Measurements from ENCODE around the gene DOCK2. TPM values are rescaled to one million over a fixed set of nuclear protein-coding genes. Genes with fewer than 3 reads are reported as not detected.

Gene DOCK2
- total RNA-seq (10 to 100 TPM in 8 of 9 donors, 1 to 10 TPM in 1; 3.9 to 59.5 (median 23.7) TPM), polyA plus RNA-seq (10 to 100 TPM in 1 of 3 donors, 1 to 10 TPM in 2; 3.3 to 10.9 (median 4.2) TPM)
- long read RNA-seq, donor 1: 0 reads
- long read RNA-seq, donor 2: 0 reads
- long read RNA-seq, donor 3: 0 reads
- long read RNA-seq, donor 4, partial matches to known transcripts: 0 of 3 reads
- long read RNA-seq, donor 4, other reads (novel, unspliced or antisense): 2 of 3 reads
- long read RNA-seq, donor 5, full-length matches to known transcripts: 6 of 8 reads
- long read RNA-seq, donor 5, partial matches to known transcripts: 2 of 8 reads
- long read RNA-seq, donor 5, other reads (novel, unspliced or antisense): 0 of 8 reads
- long read RNA-seq, donor 6, partial matches to known transcripts: 1 of 3 reads
- long read RNA-seq, donor 6, other reads (novel, unspliced or antisense): 2 of 3 reads
- long read RNA-seq, donor 7: 0 reads
- long read RNA-seq, donor 8: 0 reads
- long read RNA-seq, donor 9, partial matches to known transcripts: 0 of 1 reads
- long read RNA-seq, donor 9, other reads (novel, unspliced or antisense): 0 of 1 reads
- long read RNA-seq, donor 10: 0 reads

- H3K4me3 ChIP-seq: peak within 1 kb of the TSS in 1 of 4 donors; percentile 48
- H3K27ac ChIP-seq: peak within 1 kb of the TSS in 4 of 5 donors; percentile 34 to 91 (median 41)
- H3K27me3 ChIP-seq: peaks cover 16% of the 10 kb centered on the region
- no peaks in the 10 kb centered on the region for H3K9me3 ChIP-seq (replicated peaks in 1 of 3)
- peaks cover 0 to 3% of the 10 kb centered on the region in 2 donors for H3K4me1 ChIP-seq (replicated peaks in 1 of 2)
- WGBS, 4 donors: 1 to 2% (median 2%) methylated on average over 24 to 42 of the region's 42 CpGs; no CpG with 5 or more reads in 1 of the 4 donors
- DNase-seq: peak; percentile 35 to 58 (median 48)
- intact Hi-C loops (cut with DNase I): no loop called here
- no peaks in the 10 kb centered on the region for H3K36me3 ChIP-seq (replicated peaks in 1 of 2)
- TF ChIP-seq CTCF (IDR thresholded peaks at IDR 0.05) (no peak), POLR2A (IDR thresholded peaks at IDR 0.05) (no peak)
These were observed at the start of gene DOCK2 for GRCh38 chr5:169637085-169637548. TSS of gene DOCK2 (plus strand) at chr5:169637275. CDS start at chr5:169637327, 52 bp downstream.

DNA sequence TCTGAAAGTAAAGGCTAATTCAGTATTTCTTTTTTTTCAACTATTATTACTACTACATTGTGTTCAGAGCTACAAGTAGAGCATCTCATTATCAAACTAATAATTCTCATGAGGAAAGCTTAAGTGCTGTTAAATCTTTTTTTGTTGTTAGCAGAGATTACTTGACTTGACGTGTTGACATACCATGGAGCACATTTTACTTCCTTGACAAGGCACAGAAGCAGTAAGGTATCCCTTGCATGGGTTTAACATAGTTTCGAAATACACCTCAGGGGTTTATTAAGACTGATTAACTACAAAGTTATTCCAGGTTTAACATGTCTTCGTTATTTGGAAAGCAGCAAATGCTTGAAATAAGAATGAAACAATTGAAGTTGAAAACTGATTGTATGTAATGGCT, 46.5 kb upstream of the DOCK2 start:
- no peak for DNase-seq
- TF ChIP-seq POLR2A (IDR thresholded peaks at IDR 0.05) (no peak), CTCF (IDR thresholded peaks at IDR 0.05) (no peak)
- Histone ChIP-seq H3K4me3 (no peak overlapping the region), H3K4me1 (replicated peaks in 1 of 2) (no peaks in the 10 kb centered on the region), H3K27me3 (no peaks in the 10 kb centered on the region), H3K9me3 (replicated peaks in 1 of 3) (no peaks in the 10 kb centered on the region), H3K36me3 (replicated peaks in 1 of 2) (peaks cover 0 to 37% of the 10 kb centered on the region in 2 donors), H3K27ac (no peak overlapping the region)
- 93 to 96% (median 95%) methylated on average over 3 of the region's 3 CpGs for WGBS, 4 donors
- intact Hi-C loops (cut with DNase I): no loop called here

- Histone ChIP-seq H3K27me3 (no peaks in the 10 kb centered on the region), H3K9me3 (replicated peaks in 1 of 3) (no peaks in the 10 kb centered on the region), H3K4me3 (no peak overlapping the region), H3K4me1 (replicated peaks in 1 of 2) (no peaks in the 10 kb centered on the region), H3K27ac (no peak overlapping the region), H3K36me3 (replicated peaks in 1 of 2) (peaks cover 0 to 46% of the 10 kb centered on the region in 2 donors)
- TF ChIP-seq POLR2A (IDR thresholded peaks at IDR 0.05): no peak
- no peak for TF ChIP-seq CTCF (IDR thresholded peaks at IDR 0.05)
- WGBS, 4 donors: 0 to 46% (median 0%) methylated on average over 1 of the region's 1 CpG
- intact Hi-C loops (cut with DNase I): no loop called here
- DNase-seq: no peak
These were observed 45.4 kb upstream of the DOCK2 start for GRCh38 chr5:169591636-169592035.

GRCh38 chr5:169592937-169593650, 44.0 kb upstream of the DOCK2 start:
- DNase-seq: no peak
- H3K4me3 ChIP-seq: no peak overlapping the region
- no peaks in the 10 kb centered on the region for H3K9me3 ChIP-seq (replicated peaks in 1 of 3)
- H3K36me3 ChIP-seq (replicated peaks in 1 of 2): peaks cover 0 to 49% of the 10 kb centered on the region in 2 donors
- no peaks in the 10 kb centered on the region for H3K27me3 ChIP-seq
- intact Hi-C loops (cut with DNase I): no loop called here
- whole genome bisulfite sequencing, 4 donors: 96 to 99% (median 97%) methylated on average over 6 of the region's 6 CpGs
- H3K27ac ChIP-seq: no peak overlapping the region
- TF ChIP-seq CTCF (IDR thresholded peaks at IDR 0.05) (no peak), POLR2A (IDR thresholded peaks at IDR 0.05) (no peak)
- no peaks in the 10 kb centered on the region for H3K4me1 ChIP-seq (replicated peaks in 1 of 2)

Measured in adrenal gland (tissue), 19 donors.